Activated B cell treated with CpG ODN at 0.5 μM for 24 hours (primary cell): ENCODE measurements around the gene RERE. TPM values are rescaled to one million over a fixed set of nuclear protein-coding genes. Genes with fewer than 3 reads are reported as not detected.
"Not testable (repeated sequence)": the region's sequence is repeated elsewhere in the genome, so short reads cannot be mapped to it uniquely, and the experiment has no call there.

Experiments used
- ATAC-seq: fragments of 200-7000 bp; cut with Tn5 transposase; one replicate; pipeline ENCODE4 v1.10.0; 2021; ENCODE audit warnings: low read depth, mild to moderate bottlenecking, moderate library complexity
- CTCF ChIA-PET: fragments of 350-600 bp; sonication (Branson Sonifier 250); formaldehyde crosslinking; loops from one replicate; lab custom pipeline; 2021; ENCODE audit warnings: antibody characterized with exemption; lab: Charles Lee
- POLR2A ChIA-PET: fragments of 350-600 bp; sonication (Branson Sonifier 250); formaldehyde crosslinking; loops from one replicate; lab custom pipeline; 2021; ENCODE audit warnings: antibody characterized with exemption; lab: Charles Lee
- DNase-seq: peaks from one replicate; pipeline ENCODE4 v3.0.0; 2022
- H3K27ac Mint-ChIP-seq: one replicate; pipeline ENCODE4 v1.8.0; 2020; ENCODE audit warnings: mixed read lengths
- H3K27me3 Mint-ChIP-seq: one replicate; pipeline ENCODE4 v1.8.0; 2021; ENCODE audit warnings: mixed read lengths
- H3K36me3 Mint-ChIP-seq: one replicate; pipeline ENCODE4 v1.8.0; 2021; ENCODE audit warnings: low read depth, mixed read lengths
- H3K4me1 Mint-ChIP-seq: one replicate; pipeline ENCODE4 v1.8.0; 2021; ENCODE audit warnings: mixed read lengths
- H3K4me3 Mint-ChIP-seq: one replicate; pipeline ENCODE4 v1.8.0; 2020; ENCODE audit warnings: mild to moderate bottlenecking, mixed read lengths
- H3K9me3 Mint-ChIP-seq: one replicate; pipeline ENCODE4 v1.8.0; 2020; ENCODE audit warnings: mixed read lengths
- CTCF ChIP-seq: fragments of 200-600 bp; IDR thresholded peaks from one replicate; pipeline ENCODE4 v1.8.0; 2022; ENCODE audit warnings: antibody characterized with exemption, mild to moderate bottlenecking
- intact Hi-C: fragments of 100-400 bp; cut with micrococcal nuclease; formaldehyde crosslinking; loops from one replicate; pipeline ENCODE4 v1.15.1; 2024
- total RNA-seq: library from RNA; stranded (reverse); gene quantifications from 2 replicates; pipeline ENCODE4 v1.2.3, GENCODE V29; 2022

RERE gene
- total RNA-seq, 1 donor from 2014 or later = 98.8 TPM

DNA sequence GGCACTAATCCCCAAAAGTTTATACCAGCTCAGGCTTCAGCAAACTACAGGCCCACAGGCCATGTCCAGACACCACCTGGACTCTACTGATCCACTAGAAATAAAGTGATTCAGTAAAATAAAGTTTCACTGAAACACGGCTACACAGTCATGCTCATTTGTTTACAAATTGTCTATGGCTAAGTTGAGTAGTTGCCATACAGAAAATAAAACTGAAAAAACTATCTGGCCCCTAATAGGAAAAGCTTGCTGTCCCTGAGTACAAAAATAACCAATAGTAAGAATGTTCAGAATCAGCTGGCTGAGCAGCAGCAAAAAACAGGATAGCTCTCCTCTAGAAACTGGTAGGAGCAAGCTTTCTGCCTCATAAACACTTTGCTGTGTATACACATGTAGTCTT lies 221.5 kb downstream of the RERE start:
- POLR2A ChIA-PET = interaction anchor here (0.5 to 1.0 kb wide), 4 partner anchors 21 to 105 kb away, joined by 3 to 6 read pairs (median 4); no protein-coding TSS in a partner anchor
- intact Hi-C loops = no loop called here
- H3K4me3 Mint-ChIP-seq = no peak overlapping the region
- H3K9me3 Mint-ChIP-seq = no peaks in the 10 kb centered on the region
- H3K36me3 Mint-ChIP-seq = peaks cover 31% of the 10 kb centered on the region
- peaks cover 26% of the 10 kb centered on the region for H3K4me1 Mint-ChIP-seq
- no peak for TF ChIP-seq CTCF
- no peak overlapping the region for H3K27ac Mint-ChIP-seq
- ATAC-seq = no peak
- DNase-seq = no peak
- no peaks in the 10 kb centered on the region for H3K27me3 Mint-ChIP-seq
- CTCF ChIA-PET = interaction anchor here (0.8 to 1.4 kb wide), 2 partner anchors 25 to 253 kb away, joined by 3 to 6 read pairs; no protein-coding TSS in a partner anchor

DNA sequence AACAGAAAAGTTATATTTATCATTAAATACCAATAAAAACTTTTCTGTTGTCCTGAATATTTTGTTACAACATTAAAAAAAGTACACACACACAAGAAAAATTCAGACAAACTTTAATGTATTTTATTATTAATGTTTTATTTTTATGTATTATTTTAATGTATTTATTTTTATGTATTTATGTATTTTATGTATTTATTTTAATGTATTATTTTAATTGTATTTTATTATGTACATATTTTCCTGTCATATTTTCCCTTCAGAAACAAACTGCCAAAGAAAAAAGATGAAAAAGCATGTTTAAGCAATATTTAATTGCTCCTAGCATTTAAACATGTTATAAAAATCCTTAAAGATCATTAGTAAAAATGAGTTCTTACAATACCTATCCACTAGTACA lies 222.1 kb downstream of the RERE start:
- H3K27ac Mint-ChIP-seq = no peak overlapping the region
- intact Hi-C loops = no loop called here
- no peak for TF ChIP-seq CTCF
- ChIA-PET CTCF (interaction anchor here (0.8 to 1.4 kb wide), 2 partner anchors 24 to 253 kb away, joined by 3 to 6 read pairs; no protein-coding TSS in a partner anchor), POLR2A (no interaction called here)
- no peaks in the 10 kb centered on the region for H3K27me3 Mint-ChIP-seq
- H3K9me3 Mint-ChIP-seq = no peaks in the 10 kb centered on the region
- H3K4me3 Mint-ChIP-seq = no peak overlapping the region
- ATAC-seq (no peak), DNase-seq (no peak)
- peaks cover 30% of the 10 kb centered on the region for H3K4me1 Mint-ChIP-seq
- H3K36me3 Mint-ChIP-seq = peaks cover 34% of the 10 kb centered on the region

DNA sequence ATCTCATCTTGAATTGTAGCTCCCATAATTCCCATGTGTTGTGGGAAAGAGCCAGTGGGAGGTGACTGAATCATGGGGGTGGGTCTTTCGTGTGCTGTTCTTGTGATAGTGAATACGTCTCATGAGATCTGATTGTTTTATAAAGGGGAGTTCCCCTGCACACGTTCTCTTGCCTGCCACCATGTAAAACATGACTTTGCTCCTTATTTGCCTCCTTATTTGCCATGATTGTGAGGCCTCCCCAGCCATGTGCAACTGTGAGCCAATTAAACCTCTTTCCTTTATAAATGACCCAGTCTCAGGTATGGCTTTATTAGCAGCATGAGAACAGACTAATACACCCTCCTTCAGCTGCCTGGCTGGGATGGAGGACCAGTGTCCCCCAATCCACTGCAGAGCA lies 224.1 kb downstream of the RERE start:
- POLR2A ChIA-PET = interaction anchor here (0.5 kb wide), 1 partner anchor 112 kb away, joined by 6 read pairs; no protein-coding TSS in a partner anchor
- H3K27me3 Mint-ChIP-seq, ATAC-seq, H3K4me3 Mint-ChIP-seq, H3K27ac Mint-ChIP-seq, H3K9me3 Mint-ChIP-seq, DNase-seq, intact Hi-C loops, CTCF ChIA-PET: not testable (repeated sequence)
- Mint-ChIP-seq H3K4me1 (peaks cover 33% of the 10 kb centered on the region), H3K36me3 (peaks cover 38% of the 10 kb centered on the region)

DNA sequence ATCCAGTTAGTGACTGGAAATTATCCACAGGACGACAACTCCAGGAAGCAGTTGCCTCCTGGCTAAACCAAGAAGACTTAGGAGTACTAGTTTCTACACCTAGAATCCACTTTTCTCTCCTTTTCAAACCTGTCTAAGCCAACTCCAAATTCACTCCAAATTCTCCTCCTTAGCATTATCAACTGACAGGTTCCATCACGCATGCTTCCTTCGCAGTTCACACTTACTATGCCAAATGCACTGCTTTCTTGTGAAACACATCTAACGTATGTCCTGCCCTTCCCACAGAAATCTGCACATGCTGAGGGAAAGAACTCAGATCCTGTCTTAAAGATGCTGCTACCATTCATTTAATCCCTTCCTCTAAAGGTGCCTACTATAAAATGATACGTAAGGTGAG lies 225.9 kb downstream of the RERE start:
- H3K36me3 Mint-ChIP-seq = peaks cover 37% of the 10 kb centered on the region
- peaks cover 39% of the 10 kb centered on the region for H3K4me1 Mint-ChIP-seq
- ChIA-PET CTCF (no interaction called here), POLR2A (no interaction called here)
- no peak for DNase-seq
- no peak for ATAC-seq
- H3K27ac Mint-ChIP-seq = no peak overlapping the region
- intact Hi-C loops = no loop called here
- H3K4me3 Mint-ChIP-seq = no peak overlapping the region
- H3K9me3 Mint-ChIP-seq = no peaks in the 10 kb centered on the region
- H3K27me3 Mint-ChIP-seq = no peaks in the 10 kb centered on the region
- no peak for TF ChIP-seq CTCF

DNA sequence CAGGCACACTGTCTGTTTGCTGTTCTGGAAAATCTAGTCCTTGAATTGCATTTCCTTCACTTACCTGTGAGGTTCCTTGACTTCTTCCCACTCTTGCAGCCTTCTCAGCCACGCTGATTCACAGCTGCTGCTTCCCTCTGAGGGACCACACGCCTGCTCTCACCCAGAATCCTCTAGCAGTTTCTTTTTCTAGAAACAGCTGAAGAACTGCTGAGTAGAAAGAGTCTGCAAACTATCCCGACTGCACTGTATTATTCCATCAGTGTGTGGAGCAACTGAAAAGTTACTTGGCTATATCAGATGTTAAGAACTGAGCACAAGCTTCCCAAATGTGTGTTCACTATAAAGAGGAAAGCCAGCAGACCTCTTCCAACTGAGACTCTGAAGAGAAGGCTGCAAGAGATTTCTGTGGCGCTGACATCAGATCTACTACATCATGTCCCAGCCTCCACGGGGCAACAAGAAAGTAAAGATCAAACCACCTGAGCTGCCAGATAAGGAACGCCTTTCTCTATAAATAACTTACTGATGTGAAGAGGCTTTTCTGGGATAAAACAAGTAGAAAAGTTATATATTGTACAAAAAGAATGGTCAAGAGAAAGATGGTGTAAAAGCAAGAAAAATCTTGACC lies 226.6 kb downstream of the RERE start:
- Mint-ChIP-seq H3K9me3 (no peaks in the 10 kb centered on the region), H3K4me3 (no peak overlapping the region), H3K27ac (peak overlapping the region; percentile 62), H3K27me3 (no peaks in the 10 kb centered on the region), H3K36me3 (peaks cover 37% of the 10 kb centered on the region), H3K4me1 (peaks cover 32% of the 10 kb centered on the region)
- ChIA-PET POLR2A (no interaction called here), CTCF (interaction anchor here (1.2 kb wide), 1 partner anchor 81 kb away, joined by 3 read pairs; no protein-coding TSS in a partner anchor)
- intact Hi-C loops = no loop called here
- DNase-seq = no peak
- no peak for ATAC-seq
- no peak for TF ChIP-seq CTCF
